Measurements from ENCODE around the gene CTNND1. TPM values are rescaled to one million over a fixed set of nuclear protein-coding genes. Genes with fewer than 3 reads are reported as not detected.

Gene CTNND1
- total and polyA plus RNA-seq, 9 of the 15 experiments (the other 6 are each of a cell fraction or from before 2014, with no cell fraction given), result 11.1 to 74.0 (median 43.3) TPM

- intact Hi-C loops (cut with micrococcal nuclease), result loop anchor here (10.0 kb wide), 1 partner anchor 448 kb away; no protein-coding TSS in a partner anchor
These were observed 31.3 kb downstream of the CTNND1 start for GRCh38 chr11:57792870-57793269.

More at GRCh38 chr11:57792870-57793269, 31.3 kb downstream of the CTNND1 start:
- CTCF ChIA-PET (ENCODE audit: low intra/inter-chr PET ratio), result no interaction called here
- POLR2A ChIA-PET, result no interaction called here
- no peaks in the 10 kb centered on the region for H3K9me1 ChIP-seq (ENCODE audit: control insufficient read depth, insufficient read depth, low read length)
- DNase-seq (ENCODE audit: extremely low read depth in 1 of 4, low spot score in 3 of 4) (no peak), FAIRE-seq (peak; percentile 15), ATAC-seq (peak; percentile 56)
- peaks cover 59% of the 10 kb centered on the region for H3K79me2 ChIP-seq (ENCODE audit: control insufficient read depth, insufficient read depth, low read length)
- H2AFZ ChIP-seq (ENCODE audit: low read depth, low read length), result no peak overlapping the region
- no peak overlapping the region for H3K4me2 ChIP-seq (ENCODE audit: insufficient read depth, low read length)
- no TSS peak for BruUV-seq (replicated peaks)
- 0 out of 3 replicates have a peak overlapping the region, but pooled peaks have one; percentile 13 for H3K27ac ChIP-seq (ENCODE audit: extremely low read depth, low read depth, low read length)
- no peaks in the 10 kb centered on the region for H4K20me1 ChIP-seq (replicated peaks; ENCODE audit: control insufficient read depth, insufficient read depth, low read length)
- H3K36me3 ChIP-seq (ENCODE audit: control insufficient read depth, insufficient read depth, low read length), result peaks cover 34% of the 10 kb centered on the region
- TF ChIP-seq MCM7 (IDR thresholded peaks at IDR 0.05), result no peak
- TF ChIP-seq ESRRB (CRISPR knock-in tag; IDR thresholded peaks at IDR 0.05; ENCODE audit: borderline replicate concordance), result no peak
- TF ChIP-seq NBN (IDR thresholded peaks at IDR 0.05; ENCODE audit: low read depth), result no peak
- TF ChIP-seq ILF3 (IDR thresholded peaks at IDR 0.05; ENCODE audit: borderline replicate concordance), result no peak
- TF ChIP-seq ETV6 (IDR thresholded peaks at IDR 0.05; ENCODE audit: borderline replicate concordance in 1 of 2, low read depth in 2 of 2, low read length in 1 of 2), result peak in 1 of 2 experiments; percentile 37; a peak in 1 of 4 replicates
- TF ChIP-seq ETV6 (CRISPR knock-in tag; IDR thresholded peaks at IDR 0.05; ENCODE audit: borderline replicate concordance), result no peak
- no peak for TF ChIP-seq ZNF217 (CRISPR knock-in tag; IDR thresholded peaks at IDR 0.05)
- no peak for TF ChIP-seq RFX1 (IDR thresholded peaks at IDR 0.05)
- no peak for TF ChIP-seq RHOXF2B (CRISPR knock-in tag; conservative IDR thresholded peaks at IDR 0.05)
- TF ChIP-seq BCOR (IDR thresholded peaks at IDR 0.05), result no peak
- TF ChIP-seq ZNF444 (CRISPR knock-in tag; IDR thresholded peaks at IDR 0.05), result no peak
- peak; percentile 78; the same call in 1 of the 2 replicates for TF ChIP-seq SPI1 (IDR thresholded peaks at IDR 0.05; ENCODE audit: borderline replicate concordance, low read depth, low read length)
- no peak for TF ChIP-seq XRCC5 (IDR thresholded peaks at IDR 0.05; ENCODE audit: low read depth, low read length)
- H3K9ac ChIP-seq (ENCODE audit: insufficient read depth in 1 of 2, low read depth in 2 of 2, low read length in 2 of 2), result no peak overlapping the region
- no peaks in the 10 kb centered on the region for H3K27me3 ChIP-seq (ENCODE audit: control insufficient read depth in 2 of 2, insufficient read depth in 2 of 2, low read length in 2 of 2)
- no peaks in the 10 kb centered on the region for H3K9me3 ChIP-seq (replicated peaks; ENCODE audit: control insufficient read depth, insufficient read depth, low read depth, low read length)
- H3K4me3 ChIP-seq, result no peak overlapping the region
- H3K4me1 ChIP-seq (replicated peaks in 1 of 2; ENCODE audit: control insufficient read depth in 2 of 2, insufficient read depth in 2 of 2, low read length in 2 of 2), result peaks cover 6 to 11% of the 10 kb centered on the region in 2 experiments
- in situ Hi-C loops (cut with MboI), result loop anchor here (5.0 kb wide), 1 partner anchor 46 kb away; no protein-coding TSS in a partner anchor

Data from K562 (cell line).